BE2C (cell line): Measurements from ENCODE around the gene AOC3.
"Not testable (repeated sequence)": the region's sequence is repeated elsewhere in the genome, so short reads cannot be mapped to it uniquely, and the experiment has no call there.

Source experiments
- DNase-seq: peaks from one replicate; pipeline ENCODE4 v3.0.0-alpha.2; 2020
- H3K27me3 ChIP-seq: fragments of 250-450 bp; sonication (Bioruptor Pico); 2 replicates; pipeline ENCODE4 v1.5.1; 2020; ENCODE audit warnings: mild to moderate bottlenecking
- H3K36me3 ChIP-seq: fragments of 250-450 bp; sonication (Bioruptor Pico); 2 replicates; pipeline ENCODE4 v1.5.1; 2020; ENCODE audit warnings: mild to moderate bottlenecking
- H3K4me1 ChIP-seq: fragments of 250-450 bp; sonication (Bioruptor Pico); 2 replicates; pipeline ENCODE4 v1.5.1; 2020
- H3K4me3 ChIP-seq: 2 replicates; pipeline ENCODE4 v1.5.1; 2011; ENCODE audit warnings: low read depth, low read length
- H3K9me3 ChIP-seq: fragments of 250-450 bp; sonication (Bioruptor Pico); 2 replicates; pipeline ENCODE4 v1.5.1; 2020
- TF ChIP-seq, protein P1 (sequence below): IDR thresholded peaks from 2 replicates; pipeline ENCODE4 v1.5.1; 2012; ENCODE audit warnings: mild to moderate bottlenecking, low read depth, low read length

AOC3 gene

DNA sequence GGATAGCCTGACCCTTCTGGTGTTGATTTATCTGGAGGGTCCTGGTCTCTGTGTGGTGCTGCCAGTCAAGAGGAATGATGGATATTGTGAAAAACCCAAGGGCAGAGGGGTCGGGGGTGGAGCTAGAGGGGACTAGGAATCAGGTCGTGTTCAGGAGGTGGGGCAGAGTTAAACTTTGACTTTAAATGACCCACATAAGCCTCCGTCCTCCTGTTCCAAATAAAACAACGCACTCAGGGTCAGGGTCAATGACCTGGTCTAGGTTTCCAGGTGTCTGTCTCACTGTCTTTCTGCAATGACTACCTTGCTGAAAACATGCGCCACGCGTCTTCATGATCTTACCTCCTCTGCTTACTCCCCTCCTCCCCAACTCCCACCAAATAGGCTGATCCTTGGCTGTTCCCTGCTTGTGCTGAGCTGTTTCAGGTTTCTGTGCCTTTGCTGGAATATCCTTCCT is 14.7 kb downstream of the AOC3 start:
- TF ChIP-seq, protein P1, sequence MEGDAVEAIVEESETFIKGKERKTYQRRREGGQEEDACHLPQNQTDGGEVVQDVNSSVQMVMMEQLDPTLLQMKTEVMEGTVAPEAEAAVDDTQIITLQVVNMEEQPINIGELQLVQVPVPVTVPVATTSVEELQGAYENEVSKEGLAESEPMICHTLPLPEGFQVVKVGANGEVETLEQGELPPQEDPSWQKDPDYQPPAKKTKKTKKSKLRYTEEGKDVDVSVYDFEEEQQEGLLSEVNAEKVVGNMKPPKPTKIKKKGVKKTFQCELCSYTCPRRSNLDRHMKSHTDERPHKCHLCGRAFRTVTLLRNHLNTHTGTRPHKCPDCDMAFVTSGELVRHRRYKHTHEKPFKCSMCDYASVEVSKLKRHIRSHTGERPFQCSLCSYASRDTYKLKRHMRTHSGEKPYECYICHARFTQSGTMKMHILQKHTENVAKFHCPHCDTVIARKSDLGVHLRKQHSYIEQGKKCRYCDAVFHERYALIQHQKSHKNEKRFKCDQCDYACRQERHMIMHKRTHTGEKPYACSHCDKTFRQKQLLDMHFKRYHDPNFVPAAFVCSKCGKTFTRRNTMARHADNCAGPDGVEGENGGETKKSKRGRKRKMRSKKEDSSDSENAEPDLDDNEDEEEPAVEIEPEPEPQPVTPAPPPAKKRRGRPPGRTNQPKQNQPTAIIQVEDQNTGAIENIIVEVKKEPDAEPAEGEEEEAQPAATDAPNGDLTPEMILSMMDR: no peak
- Histone ChIP-seq H3K4me3 (no peak overlapping the region), H3K27me3 (peaks cover 51% of the 10 kb centered on the region), H3K9me3 (no peaks in the 10 kb centered on the region; the same call in 1 of the 2 replicates), H3K4me1 (no peaks in the 10 kb centered on the region), H3K36me3 (no peaks in the 10 kb centered on the region)
- no peak for DNase-seq

DNA sequence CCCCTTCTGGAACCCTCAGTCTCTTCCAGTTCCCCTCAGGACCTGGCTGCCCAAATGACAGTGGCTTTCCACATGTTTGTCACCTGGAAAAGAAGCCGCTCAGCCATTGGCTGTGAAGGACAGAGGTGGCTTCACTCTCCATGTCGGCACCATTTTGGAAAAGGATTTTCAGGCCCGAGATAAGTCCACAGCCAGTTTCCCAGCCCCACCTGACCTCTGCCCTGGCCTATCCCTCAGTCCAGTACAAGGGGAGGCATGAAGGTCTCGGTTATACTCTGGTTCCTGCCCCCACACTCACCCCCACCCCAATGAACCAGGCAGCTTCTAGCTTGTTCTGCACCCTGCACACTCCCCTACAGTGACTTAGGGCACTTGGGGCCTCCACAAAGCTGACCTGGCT is 15.2 kb downstream of the AOC3 start:
- Histone ChIP-seq H3K9me3 (no peaks in the 10 kb centered on the region; the same call in 1 of the 2 replicates), H3K36me3 (no peaks in the 10 kb centered on the region), H3K4me1 (no peaks in the 10 kb centered on the region), H3K4me3 (no peak overlapping the region), H3K27me3 (peaks cover 47% of the 10 kb centered on the region)
- DNase-seq: no peak
- TF ChIP-seq, protein P1: no peak

DNA sequence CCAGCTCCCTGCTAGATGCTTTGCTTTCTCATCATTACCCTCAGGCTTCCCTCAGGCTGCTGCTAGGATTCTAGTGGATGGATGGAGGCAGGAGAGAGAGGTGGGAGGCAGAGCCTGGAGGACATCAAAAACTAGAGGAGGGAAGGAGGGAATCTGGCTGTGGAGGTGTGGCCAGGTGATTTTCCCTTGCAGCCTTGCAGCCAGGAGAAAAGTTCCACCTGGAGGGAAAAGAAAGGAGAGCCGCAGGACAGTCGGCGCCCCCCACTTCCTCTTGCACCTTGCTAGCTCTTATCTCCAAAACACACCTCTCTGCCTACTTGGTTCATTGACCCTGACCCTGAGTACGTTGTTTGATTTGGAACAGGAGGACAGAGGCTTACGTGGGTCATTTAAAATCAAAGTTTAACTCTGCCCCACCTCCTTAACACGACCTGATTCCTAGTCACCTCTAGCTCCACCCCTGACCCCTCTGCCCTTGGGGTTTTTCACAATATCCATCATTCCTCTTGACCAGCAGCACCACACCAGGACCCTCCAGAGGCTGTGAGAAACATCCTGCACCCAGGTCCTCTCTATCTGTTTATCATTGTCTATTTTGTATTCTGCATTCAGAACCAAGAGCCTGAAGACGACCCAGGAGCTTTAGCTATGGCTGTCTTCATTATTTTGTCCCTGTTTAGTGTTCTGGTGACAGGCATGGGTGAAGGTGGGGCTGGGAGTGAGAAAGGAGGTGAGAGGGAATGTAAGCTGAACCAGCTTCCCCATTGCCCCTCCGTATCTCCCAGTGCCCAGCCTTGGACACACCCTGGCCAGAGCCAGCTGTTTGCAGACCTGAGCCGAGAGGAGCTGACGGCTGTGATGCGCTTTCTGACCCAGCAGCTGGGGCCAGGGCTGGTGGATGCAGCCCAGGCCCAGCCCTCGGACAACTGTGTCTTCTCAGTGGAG is 15.9 kb downstream of the AOC3 start:
- no peak for DNase-seq
- TF ChIP-seq, protein P1: no peak
- no peaks in the 10 kb centered on the region for H3K4me1 ChIP-seq

DNA sequence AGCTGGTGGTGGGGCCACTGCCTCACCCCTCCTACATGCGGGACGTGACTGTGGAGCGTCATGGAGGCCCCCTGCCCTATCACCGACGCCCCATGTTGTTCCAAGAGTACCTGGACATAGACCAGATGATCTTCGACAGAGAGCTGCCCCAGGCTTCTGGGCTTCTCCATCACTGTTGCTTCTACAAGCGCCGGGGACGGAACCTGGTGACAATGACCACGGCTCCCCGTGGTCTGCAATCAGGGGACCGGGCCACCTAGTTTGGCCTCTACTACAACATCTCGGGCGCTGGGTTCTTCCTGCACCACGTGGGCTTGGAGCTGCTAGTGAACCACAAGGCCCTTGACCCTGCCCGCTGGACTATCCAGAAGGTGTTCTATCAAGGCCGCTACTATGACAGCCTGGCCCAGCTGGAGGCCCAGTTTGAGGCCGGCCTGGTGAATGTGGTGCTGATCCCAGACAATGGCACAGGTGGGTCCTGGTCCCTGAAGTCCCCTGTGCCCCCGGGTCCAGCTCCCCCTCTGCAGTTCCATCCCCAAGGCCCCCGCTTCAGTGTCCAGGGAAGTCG is 16.8 kb downstream of the AOC3 start:
- H3K27me3 ChIP-seq: peaks cover 43% of the 10 kb centered on the region
- not testable (repeated sequence) for H3K4me3 ChIP-seq, H3K36me3 ChIP-seq, H3K4me1 ChIP-seq, DNase-seq, H3K9me3 ChIP-seq

More for the DNA sequence above, 15.9 kb downstream of the AOC3 start:
- Histone ChIP-seq H3K27me3 (peaks cover 47% of the 10 kb centered on the region), H3K36me3 (no peaks in the 10 kb centered on the region), H3K9me3 (no peaks in the 10 kb centered on the region; the same call in 1 of the 2 replicates), H3K4me3 (no peak overlapping the region)

DNA sequence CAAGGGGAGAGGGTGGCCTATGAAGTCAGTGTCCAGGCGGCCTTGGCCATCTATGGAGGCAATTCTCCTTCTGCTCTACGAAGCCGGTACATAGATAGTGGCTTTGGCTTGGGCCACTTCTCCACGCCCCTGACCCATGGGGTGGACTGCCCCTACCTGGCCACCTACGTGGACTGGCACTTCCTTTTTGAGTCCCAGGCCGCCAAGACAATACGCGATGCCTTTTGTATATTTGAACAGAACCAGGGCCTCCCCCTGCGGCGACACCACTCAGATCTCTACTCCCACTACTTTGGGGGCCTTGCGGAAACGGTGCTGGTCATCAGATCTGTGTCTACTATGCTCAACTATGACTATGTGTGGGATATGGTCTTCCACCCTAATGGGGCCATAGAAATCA is 17.3 kb downstream of the AOC3 start:
- no peaks in the 10 kb centered on the region for H3K36me3 ChIP-seq
- TF ChIP-seq, protein P1: no peak
- no peaks in the 10 kb centered on the region for H3K4me1 ChIP-seq
- H3K9me3 ChIP-seq: no peaks in the 10 kb centered on the region; the same call in 1 of the 2 replicates
- DNase-seq: no peak
- peaks cover 46% of the 10 kb centered on the region for H3K27me3 ChIP-seq
- no peak overlapping the region for H3K4me3 ChIP-seq

DNA sequence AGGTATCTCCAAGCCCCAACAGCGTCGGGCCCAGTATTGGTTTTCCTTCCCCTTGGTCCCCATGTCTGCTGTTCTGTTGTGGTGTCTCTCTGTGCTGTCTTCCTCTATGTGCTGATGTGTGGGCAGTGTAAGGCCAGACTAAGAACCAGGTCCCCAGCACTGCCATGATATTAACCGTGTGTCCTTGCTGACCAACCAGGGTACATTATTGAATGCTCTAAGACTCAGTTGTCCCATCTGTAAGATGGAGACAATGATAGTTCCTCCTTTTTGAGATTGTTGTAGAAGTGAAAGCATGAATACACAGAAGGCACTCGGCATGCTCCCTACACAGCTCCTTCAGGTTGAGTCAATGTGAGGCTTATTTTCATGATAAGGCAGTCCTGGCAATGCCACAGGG is 20.6 kb downstream of the AOC3 start:
- Histone ChIP-seq H3K4me3 (no peak overlapping the region), H3K9me3 (no peaks in the 10 kb centered on the region; the same call in 1 of the 2 replicates), H3K36me3 (no peaks in the 10 kb centered on the region), H3K27me3 (peaks cover 40% of the 10 kb centered on the region), H3K4me1 (no peaks in the 10 kb centered on the region)
- TF ChIP-seq, protein P1: no peak
- no peak for DNase-seq
